ENCODE measurements around the gene NHERF2.

The NHERF2 gene

GRCh38 chr16:2061526-2061925 is 34.8 kb downstream of the NHERF2 start:
- DNase-seq, result no peak

- DNase-seq, result no peak
Observed at GRCh38 chr16:2062801-2063200, 36.1 kb downstream of the NHERF2 start.

- DNase-seq, result no peak
Observed at GRCh38 chr16:2063861-2064260, 37.2 kb downstream of the NHERF2 start.

- no peak for DNase-seq
Observed at GRCh38 chr16:2064368-2064945, 37.8 kb downstream of the NHERF2 start.

- DNase-seq, result no peak
Observed at GRCh38 chr16:2066139-2066538, 39.4 kb downstream of the NHERF2 start.

GRCh38 chr16:2070576-2071453 is 44.1 kb downstream of the NHERF2 start:
- DNase-seq, result no peak

- DNase-seq, result no peak
Observed at GRCh38 chr16:2071454-2072202, 44.9 kb downstream of the NHERF2 start.

GRCh38 chr16:2072926-2073325 is 46.2 kb downstream of the NHERF2 start:
- DNase-seq, result no peak

GRCh38 chr16:2074071-2074470 is 47.4 kb downstream of the NHERF2 start:
- no peak for DNase-seq

- no peak for DNase-seq
Observed at GRCh38 chr16:2075631-2076030, 48.9 kb downstream of the NHERF2 start.

GRCh38 chr16:2076072-2076865 is 49.6 kb downstream of the NHERF2 start:
- DNase-seq, result no peak

- DNase-seq, result no peak
Observed at GRCh38 chr16:2077016-2077415, 50.3 kb downstream of the NHERF2 start.

GRCh38 chr16:2077696-2078095 is 51.0 kb downstream of the NHERF2 start:
- DNase-seq, result no peak

GRCh38 chr16:2078096-2078495 is 51.4 kb downstream of the NHERF2 start:
- no peak for DNase-seq

- no peak for DNase-seq
Observed at GRCh38 chr16:2078691-2079090, 52.0 kb downstream of the NHERF2 start.

- no peak for DNase-seq
Observed at GRCh38 chr16:2079311-2079800, 52.7 kb downstream of the NHERF2 start.

GRCh38 chr16:2079991-2080390 is 53.3 kb downstream of the NHERF2 start:
- no peak for DNase-seq

- DNase-seq, result no peak
Observed at GRCh38 chr16:2081201-2082084, 54.7 kb downstream of the NHERF2 start.

GRCh38 chr16:2082171-2082982 is 55.7 kb downstream of the NHERF2 start:
- no peak for DNase-seq

GRCh38 chr16:2082983-2083364 is 56.3 kb downstream of the NHERF2 start:
- DNase-seq, result no peak

GRCh38 chr16:2083409-2083808 is 56.7 kb downstream of the NHERF2 start:
- DNase-seq, result no peak
